Fibroblast of upper back skin (primary cell): ENCODE results near the gene NMS.

ENCODE experiments used
- DNase-seq: peaks from one replicate; pipeline ENCODE4 v3.0.0-alpha.2; 2013

Gene NMS

DNA sequence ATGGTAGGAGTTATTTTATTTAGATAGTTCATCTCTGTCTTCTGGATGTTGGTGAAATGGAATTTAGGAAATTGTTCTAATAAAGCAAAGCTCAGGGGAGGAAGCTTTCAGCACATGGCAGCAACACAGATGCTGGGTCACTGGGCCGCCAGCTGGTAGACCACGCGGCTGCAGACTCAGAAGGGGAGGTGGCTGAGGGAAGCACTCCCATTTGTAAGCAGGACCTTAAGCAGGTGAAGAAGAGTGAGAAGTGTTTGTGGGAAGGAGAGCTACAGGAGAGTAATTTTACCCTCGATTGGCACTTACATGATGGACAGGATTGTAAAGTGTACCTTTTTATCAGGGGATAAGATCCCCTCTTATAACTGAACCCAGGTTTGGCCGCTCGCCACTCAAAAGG, 24.4 kb downstream of the NMS start:
- no peak for DNase-seq

- no peak for DNase-seq
Measured at GRCh38 chr2:100502782-100503181, 32.5 kb downstream of the NMS start.

DNA sequence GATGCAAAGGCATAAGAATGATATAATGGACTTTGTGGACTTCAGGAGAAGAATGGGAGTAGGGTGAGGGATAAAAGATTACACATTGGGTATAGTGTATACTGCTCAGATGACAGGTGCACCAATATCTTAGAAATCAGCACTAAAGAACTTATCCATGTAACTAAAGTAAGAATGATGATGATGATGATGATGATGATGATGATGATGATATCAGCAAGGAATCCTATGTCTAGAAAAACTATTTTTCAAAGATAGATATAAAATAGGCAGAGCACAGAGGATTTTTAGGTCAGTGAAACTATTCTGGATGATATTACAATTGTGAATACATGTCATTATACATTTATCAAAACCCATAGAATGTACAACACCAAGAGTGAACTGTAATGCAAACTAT, 34.3 kb downstream of the NMS start:
- no peak for DNase-seq

DNA sequence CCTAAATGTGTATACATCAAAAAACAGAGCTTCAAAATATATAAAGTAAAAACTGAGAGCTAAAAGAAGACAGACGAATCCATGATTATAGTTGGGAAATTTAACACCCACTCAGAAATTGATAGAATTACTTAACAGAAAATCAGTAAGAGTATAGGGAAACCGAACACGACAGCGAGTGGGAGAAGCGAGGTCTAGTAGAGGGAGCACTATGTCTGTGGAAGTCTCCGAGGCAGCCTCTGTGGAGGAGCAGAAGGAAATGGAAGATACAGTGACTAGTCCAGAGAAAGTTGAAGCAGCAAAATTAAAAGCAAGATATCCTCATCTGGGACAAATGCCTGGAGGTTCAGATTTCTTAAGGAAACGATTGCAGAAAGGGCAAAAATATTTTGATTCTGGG, 38.8 kb downstream of the NMS start:
- DNase-seq = no peak

DNA sequence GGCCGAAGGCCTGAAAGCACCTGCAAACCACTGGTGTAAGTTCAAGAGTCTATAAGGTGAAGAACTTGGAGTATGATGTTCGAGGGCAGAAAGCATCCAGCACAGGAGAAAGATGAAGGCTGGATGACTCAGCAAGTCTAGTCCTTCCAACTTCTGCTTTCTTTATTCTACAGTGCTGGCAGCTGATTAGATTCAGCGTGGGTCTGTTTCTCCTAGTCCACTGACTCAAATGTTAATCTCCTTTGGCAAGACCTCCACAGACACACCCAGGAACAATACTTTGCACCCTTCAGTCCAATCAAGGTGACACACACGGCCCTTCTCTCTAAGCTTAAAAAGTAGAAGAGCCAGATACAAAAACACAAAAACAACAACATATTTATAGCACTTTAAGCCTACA, 43.4 kb downstream of the NMS start:
- no peak for DNase-seq

DNA sequence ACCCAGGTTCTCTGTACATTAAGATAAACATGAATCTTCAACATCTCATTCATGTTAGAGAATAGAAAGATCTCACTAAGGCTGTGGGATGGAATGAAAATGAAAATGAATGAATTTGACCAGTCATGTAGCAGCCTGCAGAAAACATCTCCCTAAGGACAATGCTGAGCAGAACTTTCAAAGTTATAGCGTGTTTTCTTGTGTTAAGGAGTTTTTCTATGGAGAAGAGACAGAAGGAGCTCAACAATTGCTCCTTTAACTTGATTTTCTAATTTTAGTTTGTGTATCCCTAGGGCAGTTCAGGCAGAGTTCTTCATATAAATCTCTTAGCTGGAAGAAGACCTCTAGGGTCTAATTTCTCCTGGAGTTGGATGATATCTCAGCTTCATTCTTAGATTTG, 47.3 kb downstream of the NMS start:
- no peak for DNase-seq

DNA sequence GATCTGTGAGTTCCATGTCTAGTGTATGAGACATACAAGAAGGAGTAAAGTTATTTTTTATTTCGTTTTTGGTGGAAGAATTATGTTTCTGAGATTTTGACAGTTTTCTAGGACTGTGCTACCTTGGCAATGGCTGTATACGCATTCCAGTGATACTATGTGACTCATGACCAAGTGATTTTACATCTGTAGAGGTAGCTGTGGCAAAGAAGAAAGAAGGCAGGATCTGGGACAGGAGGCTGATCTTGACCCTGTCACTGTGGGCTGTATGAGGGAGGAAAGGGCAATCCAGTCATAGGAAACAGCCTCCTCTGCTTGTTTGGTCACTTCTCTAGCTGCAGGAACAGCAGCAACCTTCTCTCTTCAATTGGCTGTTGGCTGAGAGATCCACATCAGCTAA, 48.5 kb downstream of the NMS start:
- no peak for DNase-seq

DNA sequence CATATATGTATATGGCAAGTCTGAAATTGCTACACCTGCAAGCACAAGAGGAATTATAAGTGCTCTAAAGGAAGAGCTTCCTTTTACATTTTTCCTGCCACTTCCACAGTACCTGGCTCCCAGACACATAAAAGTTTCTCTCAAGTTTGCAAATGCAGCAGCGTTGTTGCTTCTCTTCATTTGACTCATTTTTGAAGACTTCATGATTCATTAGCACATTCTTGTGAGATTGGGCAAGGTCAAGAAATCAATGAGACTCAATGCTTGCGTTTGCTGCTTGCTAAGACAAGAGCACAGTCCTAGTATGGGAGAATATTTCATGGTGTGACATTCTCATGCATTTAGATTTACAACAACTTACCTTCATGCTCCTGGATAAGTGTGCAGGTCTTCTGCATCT, 49.9 kb downstream of the NMS start:
- DNase-seq = peak; percentile 2

- no peak for DNase-seq
Measured at GRCh38 chr2:100522430-100522829, 52.1 kb downstream of the NMS start.

DNA sequence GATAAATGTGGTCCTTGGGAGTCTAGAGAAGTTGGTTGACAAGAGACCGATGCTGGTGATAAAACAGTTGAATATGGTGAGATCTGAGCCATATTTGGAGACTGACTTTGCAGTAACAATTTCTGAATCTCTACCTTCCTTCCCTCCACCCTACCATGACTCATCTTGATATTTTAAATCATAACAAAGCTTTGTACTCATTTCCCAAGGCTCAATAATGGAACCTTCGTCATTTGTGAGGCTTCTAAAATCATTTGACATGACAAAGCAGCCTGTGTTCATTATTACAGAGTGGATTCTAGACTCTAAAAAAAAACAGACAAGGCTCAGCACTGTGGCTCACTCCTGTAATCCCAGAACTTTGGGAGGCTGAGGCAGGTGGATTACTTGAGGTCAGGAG, 54.0 kb downstream of the NMS start:
- no peak for DNase-seq

DNA sequence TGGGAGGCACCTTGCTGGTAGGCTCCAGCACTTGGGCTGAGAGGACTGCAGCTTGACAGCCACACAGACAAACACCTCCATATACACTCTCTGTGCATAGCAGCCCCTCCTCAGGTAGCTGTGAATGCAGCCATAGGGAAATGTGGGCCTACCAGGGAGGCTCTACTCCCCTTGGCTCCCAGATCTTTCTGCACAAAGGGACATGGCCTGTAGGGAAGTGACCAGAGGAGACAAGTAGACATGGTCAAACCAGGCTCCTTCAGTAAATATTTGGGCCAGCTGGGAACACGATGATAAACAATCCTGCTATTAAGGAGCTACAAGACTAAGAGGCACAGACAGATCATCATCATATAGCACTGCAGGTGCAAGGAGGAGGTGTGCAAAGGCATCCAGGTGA, 56.6 kb downstream of the NMS start:
- DNase-seq = no peak

GRCh38 chr2:100527440-100528015, 57.2 kb downstream of the NMS start:
- DNase-seq = no peak

DNA sequence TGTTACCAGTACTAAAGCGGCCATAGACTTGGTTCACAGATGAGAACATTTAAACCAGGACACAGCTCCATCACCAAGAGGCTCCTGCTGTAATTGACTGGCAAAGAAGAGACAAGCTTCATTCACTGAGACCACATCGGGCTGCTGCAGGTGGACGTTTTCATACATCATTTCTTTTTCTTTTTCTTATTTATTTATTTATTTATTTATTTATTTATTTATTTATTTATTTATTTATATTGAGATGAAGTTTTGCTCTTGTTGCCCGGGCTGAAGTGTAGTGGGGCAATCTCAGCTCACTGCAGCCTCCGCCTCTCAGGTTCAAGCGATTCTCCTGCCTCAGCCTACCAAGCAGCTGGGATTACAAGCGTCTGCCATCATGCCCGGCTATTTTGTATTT, 58.9 kb downstream of the NMS start:
- no peak for DNase-seq

DNA sequence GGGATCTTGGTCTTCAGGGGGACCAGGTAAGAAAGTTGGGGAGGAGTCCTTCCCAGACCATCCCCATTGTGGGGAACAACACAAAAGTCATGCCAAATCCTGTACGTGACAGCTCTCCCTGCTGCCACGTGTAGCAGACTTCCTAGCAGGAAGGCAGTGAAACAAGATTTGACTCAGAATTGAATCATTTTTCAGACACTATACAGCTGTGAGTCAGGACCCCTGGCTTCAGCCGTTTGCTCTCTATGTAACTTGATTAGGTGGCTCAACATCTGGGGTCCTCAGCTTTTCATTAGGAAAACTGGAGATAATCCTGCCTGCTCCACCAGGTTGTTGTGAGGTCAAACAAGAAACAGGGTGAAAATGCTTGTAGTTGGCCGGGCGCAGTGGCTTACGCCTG, 59.6 kb downstream of the NMS start:
- DNase-seq = no peak
